Fibroblast of skin of left quadriceps (primary cell): ENCODE data around the gene ZNF282.
A peak's percentile ranks its signal among the peaks of the same experiment; 100 is the strongest.

Experiments
- DNase-seq, 2 experiments: peaks; one replicate each; pipeline ENCODE4 v3.0.0-alpha.2; 2013; ENCODE audit warnings: low read depth in 2 of 2

The ZNF282 gene

GRCh38 chr7:149191851-149192250 is 3.5 kb upstream of the ZNF282 start:
- no peak for DNase-seq

GRCh38 chr7:149194799-149195179 is 557 bp upstream of the ZNF282 start:
- DNase-seq = no peak

GRCh38 chr7:149196151-149196704 is 882 bp downstream of the ZNF282 start:
- DNase-seq = no peak

DNA sequence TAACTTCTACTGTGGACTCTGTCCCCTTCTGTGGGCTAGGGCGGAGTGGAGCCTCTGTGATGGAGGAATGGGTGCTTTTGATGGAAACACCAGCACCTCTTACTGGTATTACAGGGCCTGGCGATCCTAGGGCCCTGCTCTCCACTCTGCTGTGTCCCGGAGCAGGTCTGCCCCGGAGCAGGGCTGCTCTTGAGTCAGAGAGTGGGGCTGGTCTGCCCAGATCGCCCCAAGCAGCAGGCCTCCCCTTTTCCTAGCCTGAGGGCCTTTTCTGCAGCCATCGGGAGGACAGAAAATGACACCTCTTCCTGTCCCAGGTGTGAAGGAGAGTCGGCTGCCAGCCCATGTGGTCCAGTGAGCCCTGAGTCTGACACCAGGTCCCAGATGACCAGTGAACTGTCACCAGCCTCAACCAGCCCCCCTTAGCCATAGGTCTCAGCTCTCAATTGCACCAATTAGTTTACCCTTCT is 1.4 kb downstream of the ZNF282 start:
- DNase-seq = no peak

- DNase-seq = no peak
Observed at GRCh38 chr7:149197675-149198074, 2.3 kb downstream of the ZNF282 start.

DNA sequence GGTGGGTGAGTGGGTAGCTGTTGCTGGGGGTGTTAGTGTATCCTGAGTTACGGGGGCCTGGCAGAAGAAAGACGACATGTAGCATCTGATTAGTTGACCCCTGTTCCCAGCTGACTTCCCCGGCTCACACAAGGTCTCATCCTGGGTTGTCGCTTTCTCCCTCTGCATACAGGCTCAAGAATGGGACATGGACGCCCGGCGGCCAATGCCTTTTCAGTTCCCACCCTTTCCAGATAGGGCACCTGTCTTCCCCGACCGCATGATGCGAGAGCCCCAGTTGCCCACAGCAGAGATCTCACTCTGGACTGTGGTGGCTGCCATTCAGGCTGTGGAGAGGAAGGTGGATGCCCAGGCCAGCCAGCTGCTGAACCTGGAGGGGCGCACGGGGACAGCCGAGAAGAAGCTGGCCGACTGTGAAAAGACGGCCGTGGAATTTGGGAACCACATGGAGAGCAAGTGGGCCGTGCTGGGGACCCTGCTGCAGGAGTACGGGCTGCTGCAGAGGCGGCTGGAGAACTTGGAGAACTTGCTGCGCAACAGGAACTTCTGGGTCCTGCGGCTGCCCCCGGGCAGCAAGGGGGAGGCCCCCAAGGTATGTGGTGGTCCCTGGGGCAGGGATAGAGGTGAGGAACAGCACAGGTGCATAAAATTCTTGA is 2.9 kb downstream of the ZNF282 start:
- DNase-seq = no peak

GRCh38 chr7:149199234-149199995 is 4.1 kb downstream of the ZNF282 start:
- no peak for DNase-seq

- DNase-seq = no peak
Observed at GRCh38 chr7:149202831-149203231, 7.5 kb downstream of the ZNF282 start.

DNA sequence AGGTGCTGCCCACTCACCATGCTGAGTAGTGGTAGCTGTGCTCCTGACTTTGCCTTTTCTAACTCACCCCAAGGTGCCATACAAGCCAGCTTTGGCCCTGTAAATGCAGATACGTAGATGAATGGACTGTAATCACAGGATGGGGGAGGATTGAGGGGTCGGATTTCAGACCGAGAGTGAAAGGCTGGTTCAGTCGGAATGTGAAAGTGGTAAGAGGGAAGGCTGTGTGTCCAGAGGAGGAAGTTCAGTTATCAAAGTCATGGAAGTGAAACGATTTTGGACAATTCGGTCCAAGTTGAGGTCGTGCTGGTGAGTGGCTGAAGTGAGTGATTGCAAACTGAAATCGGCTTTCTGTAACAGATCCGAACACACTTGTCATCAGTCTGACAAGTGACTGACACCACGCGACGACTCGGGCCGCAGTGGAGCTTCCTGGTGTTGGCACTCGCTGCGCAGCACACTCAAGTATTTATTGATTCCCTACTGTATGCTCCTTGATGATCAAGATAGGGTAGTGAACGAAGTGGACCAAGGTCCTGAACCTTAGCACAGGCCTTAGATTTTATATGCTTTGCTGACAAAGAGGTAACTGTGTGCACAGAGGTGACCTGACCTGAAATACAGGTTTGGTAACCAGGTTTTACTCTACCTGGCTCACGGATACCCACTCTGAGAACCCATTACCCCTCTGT is 10.5 kb downstream of the ZNF282 start:
- no peak for DNase-seq

DNA sequence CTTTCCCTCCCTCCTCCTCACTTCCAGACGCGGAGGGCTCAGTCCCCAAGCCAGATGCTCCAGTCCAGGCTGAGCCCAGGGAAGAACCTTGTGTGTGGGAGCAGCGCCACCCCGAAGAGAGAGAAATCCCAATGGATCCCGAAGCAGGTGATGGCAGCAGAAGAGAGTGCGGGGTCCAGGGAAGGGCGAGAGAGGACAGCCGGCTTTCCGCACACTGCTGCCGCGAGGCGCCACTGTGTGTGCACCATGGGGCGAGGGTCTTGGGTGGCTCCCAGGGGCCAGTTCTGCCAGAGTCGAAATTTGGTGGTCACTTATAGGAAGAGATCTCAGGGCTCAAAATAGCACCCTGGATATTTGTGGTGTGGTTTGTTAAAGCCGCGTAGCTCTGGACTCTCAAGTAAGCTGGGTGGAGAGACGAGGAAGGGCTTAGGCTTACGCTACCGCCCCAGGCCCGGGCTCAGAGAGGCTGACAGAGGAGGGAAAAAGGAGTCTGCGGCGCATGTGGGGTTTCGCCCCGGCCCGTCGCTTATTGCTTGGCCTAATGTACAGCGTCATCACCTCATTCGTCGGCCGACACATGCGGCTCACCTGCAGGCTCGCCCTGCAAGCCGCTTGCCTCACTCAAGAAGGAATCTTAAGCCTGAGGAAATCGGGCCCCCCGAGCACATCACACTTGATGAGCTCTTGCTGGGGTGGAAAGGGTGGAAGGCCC is 12.1 kb downstream of the ZNF282 start:
- no peak for DNase-seq

- DNase-seq = peak in 1 of 2 experiments; percentile 12
Observed at GRCh38 chr7:149209518-149210269, 14.3 kb downstream of the ZNF282 start.

DNA sequence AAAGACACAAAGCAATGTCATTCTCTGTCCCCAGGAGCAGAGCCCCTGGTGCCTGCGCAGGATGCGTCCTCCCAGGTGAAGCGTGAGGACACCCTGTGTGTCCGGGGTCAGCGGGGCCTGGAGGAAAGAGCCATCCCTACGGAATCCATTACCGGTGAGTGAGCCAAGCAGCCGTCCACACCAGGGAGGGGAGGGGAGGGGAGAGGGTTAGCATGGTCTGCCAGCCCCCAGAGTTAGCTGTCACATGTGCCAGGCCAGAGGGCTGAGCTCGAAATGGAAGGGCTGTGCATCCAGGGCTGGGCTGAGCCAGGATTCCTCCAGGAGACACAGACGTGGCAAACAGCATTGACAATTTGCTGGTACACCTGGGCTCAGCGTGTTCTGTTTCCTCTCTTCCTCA is 15.2 kb downstream of the ZNF282 start:
- DNase-seq = no peak

- no peak for DNase-seq
Observed at GRCh38 chr7:149214020-149214720, 18.8 kb downstream of the ZNF282 start.

GRCh38 chr7:149216402-149216801 is 21.1 kb downstream of the ZNF282 start:
- no peak for DNase-seq

GRCh38 chr7:149217570-149217969 is 22.2 kb downstream of the ZNF282 start:
- no peak for DNase-seq

DNA sequence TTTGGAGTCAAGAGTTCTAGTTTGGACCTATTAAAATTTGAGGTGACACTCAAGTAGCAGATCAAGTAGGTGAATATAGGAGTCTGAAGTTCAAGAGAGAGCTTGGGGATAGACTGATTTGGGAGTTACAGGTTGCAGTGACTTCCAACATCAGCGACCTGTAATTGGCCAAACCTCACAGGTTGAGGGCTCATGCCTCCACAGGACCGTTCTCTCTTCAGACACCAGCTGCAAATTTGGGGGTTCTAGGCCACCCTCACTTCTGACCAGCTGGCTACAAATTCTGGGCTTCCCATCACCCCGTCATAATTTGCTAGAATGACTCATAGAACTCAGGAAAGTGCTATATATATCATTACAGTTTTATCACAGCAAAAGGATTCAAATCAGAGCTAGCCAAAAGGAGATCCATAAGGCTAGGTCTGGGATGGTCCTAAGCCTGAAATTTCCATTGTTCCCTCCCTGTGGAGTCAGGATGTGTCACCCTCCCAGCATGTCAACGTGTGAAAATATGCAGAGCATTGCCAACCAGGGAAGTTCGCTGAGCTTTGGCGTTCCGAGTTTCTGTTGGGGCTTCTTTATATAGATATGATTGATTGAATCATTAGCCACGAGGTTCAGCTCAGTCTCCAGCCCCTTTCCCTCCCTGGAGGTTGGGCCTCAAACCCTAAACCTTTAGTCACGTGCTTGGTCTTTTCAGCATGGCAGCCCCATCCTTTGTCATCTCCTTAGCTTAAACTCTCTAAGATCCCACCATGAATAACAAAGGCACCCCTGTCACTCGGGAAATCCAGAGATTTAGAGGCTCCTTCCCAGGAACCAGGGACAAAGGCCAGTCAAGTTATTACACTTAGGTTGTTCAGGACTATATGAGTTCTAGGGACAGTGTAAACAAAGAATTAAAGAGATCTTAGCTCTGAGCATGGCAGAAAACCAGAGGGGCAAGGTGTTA is 23.4 kb downstream of the ZNF282 start:
- DNase-seq = no peak

DNA sequence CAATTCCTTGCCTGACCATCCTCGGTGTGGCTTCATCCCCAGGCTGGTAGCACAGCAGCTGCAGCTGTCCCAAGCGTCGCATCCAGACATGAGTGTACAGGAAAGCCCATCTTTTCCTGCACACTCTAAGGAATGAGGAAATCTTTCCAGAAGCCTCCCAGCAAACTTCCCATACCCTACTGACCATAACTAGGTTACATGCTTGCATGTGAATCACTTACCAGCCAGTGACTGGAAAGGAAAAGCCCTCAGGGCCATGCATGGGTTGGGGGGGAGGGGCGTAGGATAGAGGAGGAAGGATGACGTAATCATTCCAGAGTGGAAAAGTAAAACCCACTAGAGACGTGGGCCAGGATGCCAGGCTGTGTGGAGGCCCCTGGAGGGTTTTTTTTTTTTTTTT is 25.2 kb downstream of the ZNF282 start:
- peak; percentile 9 to 12 for DNase-seq

GRCh38 chr7:149223176-149223575 is 27.8 kb downstream of the ZNF282 start:
- DNase-seq = no peak

- no peak for DNase-seq
Observed at GRCh38 chr7:149223761-149224160, 28.4 kb downstream of the ZNF282 start.
